Tibial nerve (tissue), 4 donors: ENCODE results near the gene RGS7.

Source experiments
- EP300 ChIP-seq, 2 donors: sonication (generic); formaldehyde crosslinking; IDR thresholded peaks; one replicate each; pipeline ENCODE4 v1.6.1; 2017; ENCODE audit warnings: antibody characterized with exemption in 2 of 2, mild to moderate bottlenecking in 1 of 2
- POLR2A ChIP-seq, 2 donors: fragments of 450-650 bp; IDR thresholded peaks; one replicate each; pipeline ENCODE4 v1.6.1; 2017; ENCODE audit warnings: antibody characterized with exemption in 2 of 2, mild to moderate bottlenecking in 2 of 2, moderate library complexity in 2 of 2
- TF ChIP-seq, protein P1 (sequence below), 5 experiments: fragments of 200-600 bp in 3 of 5; fragments of 450-650 bp in 2 of 5; sonication (generic) in 3 of 5; IDR thresholded peaks; one replicate each; pipeline ENCODE4 v1.5.1; 2016 to 2019; ENCODE audit warnings: antibody characterized with exemption in 5 of 5, mild to moderate bottlenecking in 3 of 5, moderate library complexity in 2 of 5

- TF ChIP-seq, protein P1, sequence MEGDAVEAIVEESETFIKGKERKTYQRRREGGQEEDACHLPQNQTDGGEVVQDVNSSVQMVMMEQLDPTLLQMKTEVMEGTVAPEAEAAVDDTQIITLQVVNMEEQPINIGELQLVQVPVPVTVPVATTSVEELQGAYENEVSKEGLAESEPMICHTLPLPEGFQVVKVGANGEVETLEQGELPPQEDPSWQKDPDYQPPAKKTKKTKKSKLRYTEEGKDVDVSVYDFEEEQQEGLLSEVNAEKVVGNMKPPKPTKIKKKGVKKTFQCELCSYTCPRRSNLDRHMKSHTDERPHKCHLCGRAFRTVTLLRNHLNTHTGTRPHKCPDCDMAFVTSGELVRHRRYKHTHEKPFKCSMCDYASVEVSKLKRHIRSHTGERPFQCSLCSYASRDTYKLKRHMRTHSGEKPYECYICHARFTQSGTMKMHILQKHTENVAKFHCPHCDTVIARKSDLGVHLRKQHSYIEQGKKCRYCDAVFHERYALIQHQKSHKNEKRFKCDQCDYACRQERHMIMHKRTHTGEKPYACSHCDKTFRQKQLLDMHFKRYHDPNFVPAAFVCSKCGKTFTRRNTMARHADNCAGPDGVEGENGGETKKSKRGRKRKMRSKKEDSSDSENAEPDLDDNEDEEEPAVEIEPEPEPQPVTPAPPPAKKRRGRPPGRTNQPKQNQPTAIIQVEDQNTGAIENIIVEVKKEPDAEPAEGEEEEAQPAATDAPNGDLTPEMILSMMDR (IDR thresholded peaks at IDR 0.05): no peak
- TF ChIP-seq EP300 (IDR thresholded peaks at IDR 0.05) (no peak), POLR2A (IDR thresholded peaks at IDR 0.05) (no peak)
Observed at GRCh38 chr1:240792915-240793529, 564.0 kb downstream of the RGS7 start.
